Measurements from ENCODE around the gene OR51B2.
"Not testable (repeated sequence)": the region's sequence is repeated elsewhere in the genome, so short reads cannot be mapped to it uniquely, and the experiment has no call there.

DNA sequence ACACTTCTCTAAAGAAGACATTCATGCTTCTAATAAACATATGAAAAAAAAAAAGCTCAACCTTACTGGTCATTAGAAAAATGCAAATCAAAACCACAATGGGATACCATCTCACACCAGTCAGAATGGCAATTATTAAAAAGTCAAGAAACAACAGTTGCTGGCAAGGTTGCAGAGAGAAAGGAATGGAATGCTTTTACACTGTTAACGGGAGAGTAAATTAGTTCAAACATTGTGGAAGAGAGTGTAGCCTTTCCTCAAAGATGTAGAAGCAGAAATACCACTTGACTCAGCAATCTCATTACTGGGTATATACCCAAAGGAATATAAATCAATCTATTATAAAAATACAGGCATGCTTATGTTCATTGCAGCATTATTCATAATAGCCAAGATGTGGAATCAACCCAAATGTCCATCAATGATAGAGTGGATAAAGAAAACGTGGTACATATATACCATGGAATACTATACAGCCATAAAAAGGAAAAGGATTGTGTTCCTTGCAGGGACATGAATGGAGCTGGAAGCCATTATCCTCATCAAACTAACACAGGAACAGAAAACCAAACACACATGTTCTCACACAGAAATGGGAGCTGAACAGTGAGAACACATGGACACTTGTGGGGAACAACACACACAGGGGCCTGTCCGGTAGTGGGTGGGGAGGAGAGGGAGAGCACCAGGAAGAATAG is 10.6 kb downstream of the OR51B2 start:
- not testable (repeated sequence) for TF ChIP-seq ARNT, SUZ12, ELF4, FOXA1 (IDR thresholded peaks at IDR 0.05)

Data from HEK293T (cell line).